ENCODE results near the gene PRKG1. TPM values are rescaled to one million over a fixed set of nuclear protein-coding genes. Genes with fewer than 3 reads are reported as not detected.

PRKG1 gene
- polyA plus RNA-seq, 3 donors: not detected

DNA sequence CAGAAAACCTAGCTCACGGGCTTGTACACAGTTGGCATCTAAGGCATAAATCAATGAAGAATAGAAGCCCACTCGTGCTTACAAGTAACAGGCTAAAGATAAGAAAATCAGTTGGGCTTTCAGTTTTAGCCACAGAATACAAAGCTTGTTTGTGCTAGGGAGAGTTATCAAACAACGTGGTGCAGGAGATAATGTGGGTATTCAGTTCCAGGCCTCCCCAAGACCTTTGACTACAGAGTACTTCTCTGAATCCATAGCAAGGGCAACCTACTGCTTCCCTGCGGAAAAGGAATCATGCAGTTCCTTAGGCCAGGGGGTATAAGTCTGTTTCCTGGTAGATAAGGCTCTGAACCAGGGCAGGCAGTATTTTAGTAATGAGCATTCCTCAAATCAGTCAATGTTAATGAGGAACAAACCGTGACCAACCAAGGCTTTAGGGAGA is 844.6 kb downstream of the PRKG1 start:
- WGBS (ENCODE audit: insufficient coverage): 70% methylated on average over 2 of the region's 5 CpGs
- no peaks in the 10 kb centered on the region for H3K27me3 ChIP-seq (ENCODE audit: control insufficient read depth in 2 of 2, insufficient read depth in 2 of 2, low read length in 2 of 2)
- H3K79me2 ChIP-seq (ENCODE audit: insufficient read depth, low read length): no peaks in the 10 kb centered on the region
- H3K27ac Mint-ChIP-seq: no peak overlapping the region
- H3K4me3 Mint-ChIP-seq: no peak overlapping the region
- no peak overlapping the region for H3K27ac ChIP-seq (ENCODE audit: low read depth in 1 of 2, low read length in 2 of 2)
- intact Hi-C loops (cut with micrococcal nuclease): no loop called here
- no peaks in the 10 kb centered on the region for H3K36me3 ChIP-seq (replicated peaks in 1 of 2; ENCODE audit: control insufficient read depth in 1 of 2, insufficient read depth in 2 of 2, low read length in 2 of 2)
- H3K9ac ChIP-seq (ENCODE audit: insufficient read depth, low read length, poor library complexity, severe bottlenecking): no peak overlapping the region
- H3K4me2 ChIP-seq (replicated peaks; ENCODE audit: extremely low read depth, low read length, poor library complexity, severe bottlenecking): no peak overlapping the region
- H3K9me3 ChIP-seq (replicated peaks in 1 of 2; ENCODE audit: control insufficient read depth in 1 of 2, insufficient read depth in 1 of 2, low read length in 2 of 2): no peaks in the 10 kb centered on the region
- peaks cover 0 to 1% (median 0%) of the 10 kb centered on the region in 7 donors for H3K9me3 Mint-ChIP-seq
- no peaks in the 10 kb centered on the region for H3K4me1 ChIP-seq (ENCODE audit: control insufficient read depth in 1 of 2, insufficient read depth in 2 of 2, low read length in 2 of 2)
- DNase-seq: no peak
- H4K20me1 ChIP-seq (ENCODE audit: insufficient read depth, low read length): no peaks in the 10 kb centered on the region
- H3K4me1 Mint-ChIP-seq: no peaks in the 10 kb centered on the region
- no peak overlapping the region for H3K4me3 ChIP-seq (replicated peaks in 1 of 3; ENCODE audit: low read depth in 2 of 3, low read length in 3 of 3)
- no peaks in the 10 kb centered on the region for H3K36me3 Mint-ChIP-seq
- peaks cover 0 to 3% (median 0%) of the 10 kb centered on the region in 3 donors for H3K27me3 Mint-ChIP-seq (ENCODE audit: low read depth in 3 of 3)
- TF ChIP-seq CTCF (IDR thresholded peaks at IDR 0.05): no peak
- H2AFZ ChIP-seq (ENCODE audit: insufficient read depth, low read depth, low read length, poor library complexity, severe bottlenecking): no peak overlapping the region

GRCh38 chr10:51920672-51921071 is 846.4 kb downstream of the PRKG1 start:
- no peak for TF ChIP-seq CTCF (IDR thresholded peaks at IDR 0.05)
- no peak overlapping the region for H3K4me3 Mint-ChIP-seq
- no peak overlapping the region for H3K9ac ChIP-seq (ENCODE audit: insufficient read depth, low read length, poor library complexity, severe bottlenecking)
- H3K79me2 ChIP-seq (ENCODE audit: insufficient read depth, low read length): no peaks in the 10 kb centered on the region
- H3K4me2 ChIP-seq (replicated peaks; ENCODE audit: extremely low read depth, low read length, poor library complexity, severe bottlenecking): no peak overlapping the region
- no peaks in the 10 kb centered on the region for H3K4me1 Mint-ChIP-seq
- H3K9me3 Mint-ChIP-seq: peaks cover 0 to 6% (median 2%) of the 10 kb centered on the region in 7 donors
- H3K36me3 ChIP-seq (replicated peaks in 1 of 2; ENCODE audit: control insufficient read depth in 1 of 2, insufficient read depth in 2 of 2, low read length in 2 of 2): no peaks in the 10 kb centered on the region
- H2AFZ ChIP-seq (ENCODE audit: insufficient read depth, low read depth, low read length, poor library complexity, severe bottlenecking): no peak overlapping the region
- H3K4me3 ChIP-seq (replicated peaks in 1 of 3; ENCODE audit: low read depth in 2 of 3, low read length in 3 of 3): no peak overlapping the region
- H3K4me1 ChIP-seq (ENCODE audit: control insufficient read depth in 1 of 2, insufficient read depth in 2 of 2, low read length in 2 of 2): no peaks in the 10 kb centered on the region
- no peaks in the 10 kb centered on the region for H4K20me1 ChIP-seq (ENCODE audit: insufficient read depth, low read length)
- no peaks in the 10 kb centered on the region for H3K36me3 Mint-ChIP-seq
- H3K27me3 Mint-ChIP-seq (ENCODE audit: low read depth in 3 of 3): peaks cover 0 to 3% (median 0%) of the 10 kb centered on the region in 3 donors
- no peak for DNase-seq
- intact Hi-C loops (cut with micrococcal nuclease): no loop called here
- H3K27me3 ChIP-seq (ENCODE audit: control insufficient read depth in 2 of 2, insufficient read depth in 2 of 2, low read length in 2 of 2): no peaks in the 10 kb centered on the region
- no peak overlapping the region for H3K27ac Mint-ChIP-seq
- H3K9me3 ChIP-seq (replicated peaks in 1 of 2; ENCODE audit: control insufficient read depth in 1 of 2, insufficient read depth in 1 of 2, low read length in 2 of 2): no peaks in the 10 kb centered on the region
- H3K27ac ChIP-seq (ENCODE audit: low read depth in 1 of 2, low read length in 2 of 2): no peak overlapping the region
